Panc1 (cell line): ENCODE data around the gene DHRS2.

Experiments used
- CTCF ChIP-seq: fragments of 450-650 bp; IDR thresholded peaks from 2 replicates; pipeline ENCODE4 v1.5.1; 2017; ENCODE audit warnings: mild to moderate bottlenecking
- POLR2AphosphoS5 ChIP-seq: IDR thresholded peaks from 2 replicates; pipeline ENCODE4 v1.6.1; 2012; ENCODE audit warnings: mild to moderate bottlenecking, low read depth, low read length, moderate library complexity
- REST ChIP-seq, 2 experiments: IDR thresholded peaks; 2 replicates each; pipeline ENCODE4 v1.6.1; 2011 to 2012; ENCODE audit warnings: low read depth in 2 of 2, control low read depth in 1 of 2, low read length in 1 of 2, mild to moderate bottlenecking in 1 of 2, moderate library complexity in 1 of 2; ENCODE audit not compliant: insufficient read depth in 1 of 2

GRCh38 chr14:23589606-23590005 lies 46.6 kb upstream of the DHRS2 start:
- TF ChIP-seq CTCF = no peak
- TF ChIP-seq POLR2AphosphoS5 = no peak
- no peak for TF ChIP-seq REST (IDR thresholded peaks at IDR 0.05; ENCODE audit: insufficient read depth in 1 of 2, low read depth in 2 of 2, low read length in 1 of 2)
